Stimulated activated CD8-positive, alpha-beta memory T cell treated with anti-CD3 and anti-CD28 coated beads, Interleukin-7, amount 100 ng/mL, for 1 hour (primary cell): Measurements from ENCODE around the gene POLR3GL.

ENCODE experiments used
- DNase-seq, 2 donors: peaks; one replicate each; pipeline ENCODE4 v3.0.0-alpha.2; 2020; ENCODE audit warnings: low read depth in 2 of 2

Gene POLR3GL

DNA sequence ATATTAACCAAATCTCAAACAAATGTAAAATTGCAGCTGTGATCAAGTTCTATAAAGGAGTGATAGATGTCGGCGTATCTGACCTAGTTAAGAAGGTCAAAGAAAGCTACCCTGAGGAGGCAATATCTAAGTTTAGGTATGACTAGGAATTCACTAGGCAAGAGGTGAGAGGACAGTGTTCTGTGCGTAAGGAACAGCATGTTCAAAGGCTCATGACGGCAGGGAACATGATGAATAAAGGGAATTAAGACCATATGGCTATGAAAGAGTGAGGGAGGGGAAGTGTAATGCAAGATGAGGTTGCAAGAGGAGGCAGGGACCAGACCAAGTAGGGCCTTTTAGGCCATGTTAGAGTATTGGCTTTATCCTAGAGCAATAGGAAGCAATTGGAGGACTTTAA is 15.3 kb upstream of the POLR3GL start:
- DNase-seq: no peak

DNA sequence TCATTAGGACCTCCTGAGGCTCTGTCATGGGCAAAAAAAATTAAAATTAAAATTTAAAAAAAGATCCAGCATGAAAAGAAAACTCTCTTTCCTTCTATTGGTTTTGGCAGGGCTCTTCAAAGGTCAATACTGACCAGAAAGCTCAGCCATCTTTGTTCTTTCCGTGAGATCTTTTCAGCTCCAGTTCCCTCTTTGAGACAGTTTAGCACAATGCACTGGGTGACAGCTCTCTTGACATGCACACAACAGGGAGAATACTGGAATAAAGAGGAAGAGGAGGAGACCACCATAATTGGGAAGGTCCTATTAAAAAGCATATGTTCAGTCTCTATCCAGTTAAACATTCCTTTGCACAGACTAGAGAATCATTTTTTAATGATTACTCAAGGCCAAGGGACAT is 13.0 kb upstream of the POLR3GL start:
- no peak for DNase-seq

DNA sequence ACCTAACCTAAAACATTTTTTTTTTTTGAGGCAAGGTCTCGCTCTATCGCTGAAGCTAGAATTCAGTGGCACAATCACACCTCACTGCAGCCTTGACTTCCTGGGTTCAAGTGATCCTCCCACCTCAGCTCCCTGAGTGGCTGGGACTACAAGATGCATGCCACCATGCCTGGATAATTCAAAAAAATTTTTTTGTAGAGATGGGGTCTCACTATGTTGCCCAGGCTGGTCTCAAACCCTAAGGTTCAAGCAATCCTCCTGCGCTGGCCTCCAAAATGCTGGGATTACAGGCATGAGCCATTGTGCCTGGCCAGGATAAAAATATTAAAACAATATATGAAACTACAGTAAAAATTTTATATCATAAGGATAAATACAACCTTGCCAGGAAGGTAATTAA is 11.6 kb upstream of the POLR3GL start:
- no peak for DNase-seq

DNA sequence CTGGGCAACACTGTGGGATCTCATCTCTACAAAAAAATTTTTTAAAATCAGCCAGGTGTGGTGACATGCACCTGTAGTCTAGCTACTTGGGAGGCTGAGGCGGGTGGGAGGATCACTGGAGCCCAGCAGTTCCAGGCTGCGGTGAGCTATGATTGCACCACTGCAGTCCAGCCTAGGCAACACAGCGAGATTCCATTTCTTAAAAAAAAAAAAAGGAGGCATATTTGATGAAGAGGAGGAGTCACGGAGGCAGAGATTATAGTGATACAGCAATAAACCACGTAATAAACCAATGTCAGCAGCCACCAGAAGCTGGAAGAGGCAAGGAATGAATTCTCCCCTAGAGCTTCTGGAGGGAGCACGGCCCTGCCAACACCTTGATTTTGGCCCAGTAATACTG is 10.6 kb upstream of the POLR3GL start:
- no peak for DNase-seq

DNA sequence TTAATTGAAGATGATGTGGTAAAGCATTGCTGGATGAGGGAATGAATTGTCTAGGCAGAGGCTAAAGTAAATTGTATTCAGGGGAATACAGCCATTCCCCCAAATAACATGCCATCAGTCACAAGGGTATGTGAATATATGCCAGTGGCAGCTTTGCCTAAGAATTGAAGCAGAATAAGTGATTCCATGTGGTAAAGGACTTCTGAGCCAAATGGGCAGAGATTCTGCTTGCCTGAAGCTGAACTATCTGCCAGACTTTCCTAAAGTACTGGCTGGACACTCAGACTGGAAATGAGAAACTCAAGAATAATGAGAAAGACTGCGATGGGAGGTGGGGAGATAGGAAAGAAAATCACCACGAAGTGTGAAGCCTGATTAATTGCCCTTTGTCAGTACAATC is 9.1 kb upstream of the POLR3GL start:
- DNase-seq: no peak

DNA sequence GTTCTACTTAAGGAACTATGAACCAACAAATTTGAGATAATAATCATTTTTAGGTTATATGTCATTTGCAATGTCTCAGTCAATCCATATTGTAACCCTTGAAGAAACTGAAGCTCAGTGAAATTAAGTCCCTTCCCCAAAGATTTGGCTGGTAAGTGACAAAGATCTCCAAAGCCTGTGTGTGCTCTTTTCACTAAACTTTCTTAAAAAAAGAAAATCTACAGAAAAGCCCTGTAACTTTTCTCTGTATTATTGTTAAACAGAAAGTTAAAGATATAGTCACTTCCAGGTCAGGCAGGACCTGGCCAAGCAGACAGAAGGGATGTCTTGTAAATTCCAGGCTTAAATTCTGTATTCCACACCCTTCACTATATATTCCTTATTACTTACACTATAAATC is 8.1 kb upstream of the POLR3GL start:
- DNase-seq: no peak

DNA sequence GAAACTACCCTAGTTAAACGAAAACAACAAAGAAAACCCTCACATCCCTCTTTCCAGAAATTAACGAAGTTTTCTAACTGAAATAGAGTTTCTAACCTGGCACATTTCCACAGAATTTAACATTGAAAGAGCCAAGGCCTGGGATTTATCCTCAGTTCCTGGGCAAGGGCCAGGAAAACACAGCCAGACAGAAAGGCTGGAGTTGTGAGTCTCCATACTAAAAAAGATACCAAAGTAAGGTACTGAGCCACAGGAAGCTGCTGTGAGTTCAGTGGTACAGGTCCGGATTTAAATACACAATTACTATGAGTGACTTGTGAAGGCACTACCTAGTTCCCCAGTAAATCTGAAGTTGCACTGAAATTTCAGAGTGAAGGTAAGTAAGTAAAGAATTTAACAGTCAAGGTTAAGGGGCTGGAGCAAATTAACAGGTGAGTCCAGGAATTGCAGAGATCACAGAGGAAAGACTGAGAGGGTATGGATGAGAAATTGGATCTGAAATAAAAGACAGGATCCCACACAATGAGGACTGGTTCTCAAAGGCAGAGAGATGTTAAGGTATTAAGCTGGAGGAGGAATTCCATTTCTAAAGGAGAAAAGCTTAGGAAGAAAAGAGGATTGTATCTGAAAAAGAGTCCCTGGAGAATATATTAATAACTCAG is 7.6 kb upstream of the POLR3GL start:
- no peak for DNase-seq

DNA sequence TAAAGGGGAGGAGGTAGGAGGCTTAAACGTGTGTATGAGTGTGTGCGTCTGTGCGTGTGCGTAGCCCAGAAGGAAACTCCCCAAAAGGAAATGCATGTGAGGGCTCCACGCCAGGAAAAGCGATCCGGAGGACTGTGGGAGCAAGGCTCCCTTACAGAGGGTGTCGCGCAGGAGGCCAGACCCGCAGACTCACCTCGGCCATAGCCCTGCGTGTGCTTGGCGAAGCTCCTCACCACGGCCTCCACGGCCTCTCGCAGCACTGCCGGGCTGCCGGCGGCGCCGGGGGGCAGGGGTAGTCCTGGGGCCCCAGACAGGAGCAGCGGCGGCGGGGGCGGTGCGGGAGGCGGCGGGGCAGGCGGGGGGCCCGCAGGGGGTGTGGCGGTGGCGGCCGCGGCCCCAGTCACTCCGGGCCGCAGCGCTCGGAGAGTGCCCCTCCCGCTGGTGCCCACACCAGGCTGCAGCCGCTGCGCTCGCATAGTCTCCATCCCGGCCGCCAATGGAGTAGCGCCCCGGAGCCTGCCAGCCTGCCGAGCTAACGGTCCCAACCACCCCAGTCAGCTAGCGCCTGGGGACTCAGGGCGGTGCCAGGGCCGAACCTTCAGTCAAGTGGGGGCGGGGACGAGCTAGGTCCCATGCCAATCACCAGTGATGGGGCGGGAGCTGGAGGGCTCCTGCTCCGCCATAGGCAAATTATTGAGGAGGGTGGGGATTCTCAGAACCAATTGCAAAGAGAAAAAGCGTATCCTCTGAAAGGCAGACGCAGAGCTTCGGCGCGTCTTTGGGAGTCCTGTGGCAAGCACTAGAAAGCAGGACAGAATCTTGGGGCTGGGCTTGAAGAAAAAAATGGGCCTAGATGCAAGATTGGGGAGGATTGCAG is 6.8 kb upstream of the POLR3GL start, which contains the start of gene LIX1L:
TSS of gene LIX1L (minus strand) at position 575 of the 877 bp plus-strand sequence. CDS start at position 485, 90 bp downstream.
- DNase-seq: peak; percentile 85 to 87

DNA sequence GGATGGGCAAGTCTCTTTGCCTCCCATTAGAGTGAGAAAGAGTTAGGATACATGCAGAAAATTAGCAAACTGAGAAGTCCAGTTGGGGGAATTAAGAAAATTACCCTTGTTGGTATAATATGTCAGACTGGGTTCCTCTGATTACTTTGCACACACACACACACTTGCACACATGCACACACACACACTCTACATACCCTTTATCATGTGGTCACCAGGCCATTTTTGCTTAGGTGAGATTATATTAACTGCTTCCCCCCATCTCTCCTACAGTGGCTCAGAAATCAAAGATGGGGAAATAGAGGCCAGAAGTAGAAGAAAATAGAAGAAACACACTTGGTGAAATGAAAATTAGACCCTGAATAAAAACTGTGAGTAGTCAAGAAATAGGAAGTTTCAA is 5.8 kb upstream of the POLR3GL start:
- no peak for DNase-seq

DNA sequence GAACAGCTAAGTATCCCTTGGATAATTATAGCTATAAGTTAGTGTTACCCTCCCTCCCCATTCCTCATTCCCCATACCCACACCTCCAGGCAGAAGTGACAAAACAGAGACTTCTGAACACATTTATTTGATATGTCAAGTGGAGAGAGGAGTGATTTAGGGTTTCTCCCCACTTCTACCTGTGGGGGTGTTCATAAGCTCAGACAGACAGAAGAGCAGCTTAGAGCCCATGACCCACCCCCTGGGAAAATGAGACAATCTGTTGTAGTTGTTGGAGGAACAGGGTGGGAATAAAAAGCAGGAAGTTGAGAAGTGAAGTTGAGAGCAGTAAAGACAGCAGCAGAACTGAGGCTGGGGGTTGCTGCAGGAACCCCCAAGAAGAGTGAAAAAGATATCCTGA is 5.2 kb upstream of the POLR3GL start:
- no peak for DNase-seq

DNA sequence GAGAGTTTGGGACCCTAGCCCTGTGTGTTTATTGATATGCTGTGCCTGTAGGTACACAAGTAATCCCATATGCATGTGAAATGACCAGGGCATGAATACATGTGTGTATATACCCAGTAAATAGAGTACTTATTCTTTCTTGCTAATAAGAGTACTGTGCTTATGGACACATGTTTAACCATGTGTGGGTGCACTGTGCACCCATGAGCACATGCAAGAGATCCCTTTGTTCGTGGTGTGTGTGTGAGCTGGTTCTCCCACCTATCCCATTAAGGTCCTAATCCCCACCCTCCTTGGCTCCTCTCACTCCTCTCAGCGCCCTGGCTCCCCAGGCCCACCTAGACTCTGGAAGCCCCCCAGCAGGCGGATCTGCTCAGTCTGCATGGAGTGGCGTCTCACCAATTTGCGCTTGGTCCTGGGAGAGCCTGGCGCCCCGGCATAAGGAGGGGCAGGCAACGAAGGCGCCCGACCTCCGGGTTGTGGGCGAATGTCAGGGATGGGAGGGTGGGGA is 4.5 kb upstream of the POLR3GL start:
- no peak for DNase-seq

DNA sequence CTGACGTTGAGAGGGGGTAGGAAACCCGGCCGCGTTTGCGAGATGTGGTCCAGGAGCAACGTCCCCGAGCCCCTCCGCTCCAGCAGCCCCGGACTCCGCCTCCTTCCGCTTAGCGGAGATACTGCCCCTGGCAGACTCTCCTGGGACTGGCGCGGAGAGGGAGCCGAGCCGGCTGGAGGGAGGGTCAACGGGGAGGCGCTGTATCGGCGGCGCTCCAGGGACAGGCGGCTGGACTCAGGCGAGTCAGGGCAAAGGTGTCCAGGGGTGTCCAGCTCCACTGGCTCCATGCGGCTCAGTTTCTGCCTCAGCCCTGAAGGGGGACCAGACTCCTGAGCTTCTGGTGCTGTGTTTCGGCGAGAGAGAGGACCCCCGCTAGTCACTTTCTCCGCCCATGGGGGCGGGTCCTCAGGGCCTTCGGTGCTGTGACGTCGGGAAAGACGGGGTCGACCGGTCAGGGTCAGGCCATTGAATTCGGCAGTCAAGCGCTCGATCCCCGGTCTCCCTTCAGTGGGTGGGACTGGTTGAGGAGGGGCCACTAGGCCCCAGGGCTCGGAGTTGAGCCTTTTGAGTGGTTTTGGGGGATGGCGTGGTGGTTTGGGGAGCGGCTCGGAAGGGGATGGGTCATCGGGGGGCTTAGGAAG is 3.9 kb upstream of the POLR3GL start:
- DNase-seq: no peak

DNA sequence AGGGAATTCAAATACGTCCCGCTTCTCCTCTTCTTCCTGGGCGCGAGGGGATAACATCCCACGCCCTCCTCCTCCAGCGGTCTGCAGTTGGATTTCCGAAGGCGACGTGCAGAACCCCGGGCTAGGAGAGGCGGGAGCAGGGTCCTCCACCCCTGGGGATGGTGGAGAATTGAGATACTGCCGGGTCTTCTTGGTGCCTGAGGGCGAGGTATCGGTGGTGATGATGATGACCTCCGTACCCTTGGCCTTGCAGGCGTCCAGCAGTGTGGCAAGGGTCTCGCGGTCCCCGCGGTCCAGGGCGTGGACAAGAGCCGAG is 3.4 kb upstream of the POLR3GL start:
- no peak for DNase-seq

DNA sequence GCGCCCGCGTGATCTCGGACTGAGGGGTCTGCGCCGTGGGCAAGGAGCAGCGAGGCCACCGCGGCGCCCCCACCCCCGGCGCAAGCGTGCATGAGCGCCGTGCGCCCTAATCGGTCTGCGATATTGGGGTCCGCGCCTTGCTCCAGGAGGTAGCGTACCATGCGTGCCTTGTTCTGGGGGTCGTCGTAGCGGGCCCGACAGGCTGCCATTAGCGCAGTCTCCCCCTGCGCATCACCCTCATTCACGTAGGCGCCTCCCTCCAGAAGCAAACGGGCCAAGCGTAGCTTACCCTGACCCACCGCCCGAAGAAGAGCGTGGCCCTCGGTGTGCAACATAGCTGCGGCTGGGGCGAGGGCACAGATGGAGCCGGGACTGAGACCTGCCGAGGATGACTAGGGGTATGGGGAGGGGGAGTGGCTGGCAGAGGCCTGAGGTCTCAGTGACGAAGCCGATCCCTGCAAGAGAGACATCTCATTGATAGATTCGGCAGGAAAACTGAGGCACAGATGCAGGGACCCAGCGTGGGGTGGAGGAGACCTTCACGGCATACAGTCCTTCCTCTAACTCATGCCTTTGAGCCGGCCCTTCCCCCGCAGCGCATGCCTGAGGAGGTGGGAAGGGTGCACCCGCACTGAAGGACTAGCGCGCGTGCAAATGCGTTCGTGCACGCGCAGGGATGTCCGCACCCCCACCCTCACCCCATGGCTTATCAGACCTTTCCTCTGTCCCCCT is 2.9 kb upstream of the POLR3GL start:
- no peak for DNase-seq

DNA sequence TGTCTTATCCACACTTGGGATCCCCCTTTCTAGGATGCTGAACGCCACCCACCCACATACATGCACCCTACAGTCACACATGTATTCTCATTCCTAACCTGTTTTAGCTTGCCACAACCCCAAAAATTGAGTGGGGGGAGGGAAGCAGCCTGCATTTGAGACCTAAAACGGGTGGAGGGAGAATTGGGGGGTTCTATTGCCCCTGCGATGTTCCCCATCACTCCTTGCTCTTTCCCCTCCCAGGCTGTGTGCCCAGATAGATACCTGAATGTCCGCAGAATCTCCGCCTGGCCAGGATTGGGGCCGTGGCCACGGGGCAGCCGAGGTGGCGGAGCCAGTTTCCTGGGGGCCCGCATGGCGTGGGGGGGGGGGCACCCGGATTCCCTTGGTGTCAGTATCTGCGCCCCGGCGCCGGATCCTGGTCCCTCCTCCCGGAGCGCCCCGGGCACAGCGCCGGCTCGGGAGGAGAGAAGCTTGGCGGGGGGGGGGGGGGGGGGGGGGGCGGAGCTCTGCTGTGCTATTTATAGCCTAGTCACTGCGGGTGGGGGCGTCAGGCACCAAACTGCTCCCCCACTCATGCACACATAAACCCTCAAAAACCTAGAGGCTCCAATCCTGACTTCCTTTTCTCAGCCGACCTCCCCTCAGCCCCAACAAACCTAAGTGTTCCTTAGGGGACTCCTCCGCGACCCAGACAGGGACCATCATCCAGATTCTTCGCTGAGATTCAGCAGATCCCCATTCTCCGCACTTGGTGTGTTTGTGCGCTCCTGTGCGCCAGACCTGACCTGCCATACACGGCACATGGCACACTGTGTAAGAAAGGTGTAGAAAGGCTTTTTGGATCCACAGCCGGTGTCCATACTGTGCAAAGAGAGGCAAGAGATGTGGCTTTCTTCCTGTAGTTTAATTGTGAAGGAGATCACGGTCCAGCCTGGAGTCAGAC is 2.1 kb upstream of the POLR3GL start:
- DNase-seq: no peak

DNA sequence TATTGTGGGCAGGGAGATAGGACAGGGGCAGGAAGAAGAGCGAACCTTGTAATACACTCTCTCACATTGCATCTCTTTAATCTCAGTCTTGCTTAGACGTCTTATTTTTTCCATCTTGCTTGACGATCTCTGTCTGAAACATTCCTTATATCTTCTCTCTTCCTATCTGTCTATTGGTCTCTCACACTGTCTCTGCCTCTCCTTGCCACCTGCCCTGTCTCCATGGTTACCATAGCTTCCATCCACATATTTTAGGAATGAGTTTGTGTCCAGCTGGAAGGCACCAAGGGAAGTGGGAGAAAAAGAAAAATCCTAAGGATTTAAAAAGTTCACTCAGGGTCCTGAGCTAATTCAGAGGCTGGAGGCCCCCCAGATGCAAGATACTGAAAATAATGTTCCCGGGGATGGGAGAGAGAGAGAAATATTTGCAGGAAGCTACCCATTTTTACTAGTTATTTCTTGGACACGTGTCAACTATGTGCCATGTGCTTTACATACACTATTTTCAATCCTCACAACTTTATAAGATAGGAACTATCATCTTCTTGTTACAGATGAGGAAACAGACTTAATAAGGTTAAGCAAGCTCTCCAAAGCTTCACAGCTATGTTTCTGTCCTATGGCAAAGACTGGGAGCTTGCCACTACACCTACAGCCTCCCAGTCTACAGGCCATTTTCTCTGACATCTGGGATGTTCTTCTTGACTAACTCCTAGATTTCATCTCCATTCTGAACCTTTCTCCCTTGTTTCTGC is 1.0 kb upstream of the POLR3GL start:
- DNase-seq: no peak

DNA sequence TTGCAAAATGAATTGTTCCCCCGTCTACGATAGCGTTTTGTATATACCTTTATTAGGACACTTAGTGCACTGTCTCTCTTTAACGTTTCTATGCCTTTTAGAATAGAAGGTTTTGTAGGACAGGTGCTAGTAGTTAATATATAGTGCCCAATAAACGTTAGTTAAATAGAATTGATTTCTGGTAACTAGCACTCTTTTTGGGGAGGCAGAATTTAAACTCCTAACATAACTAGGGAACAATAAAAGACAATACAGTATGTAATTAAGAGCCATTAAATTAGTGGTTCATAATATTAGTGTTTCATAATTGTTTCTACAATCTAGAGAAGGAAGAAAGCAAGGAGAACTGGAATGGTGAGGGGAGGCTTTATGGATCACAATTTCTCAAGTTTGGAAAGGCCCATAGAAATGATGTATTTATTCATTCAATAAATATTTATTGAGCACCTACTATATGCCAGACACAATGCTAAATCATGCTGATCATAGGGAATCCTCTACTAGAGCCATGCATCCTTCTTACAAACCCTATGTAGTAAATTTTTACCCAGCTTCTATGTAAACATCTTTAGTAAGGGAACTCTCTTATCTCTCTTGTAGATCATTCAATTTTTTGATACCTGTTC is 742 bp downstream of the POLR3GL start:
- DNase-seq: no peak

DNA sequence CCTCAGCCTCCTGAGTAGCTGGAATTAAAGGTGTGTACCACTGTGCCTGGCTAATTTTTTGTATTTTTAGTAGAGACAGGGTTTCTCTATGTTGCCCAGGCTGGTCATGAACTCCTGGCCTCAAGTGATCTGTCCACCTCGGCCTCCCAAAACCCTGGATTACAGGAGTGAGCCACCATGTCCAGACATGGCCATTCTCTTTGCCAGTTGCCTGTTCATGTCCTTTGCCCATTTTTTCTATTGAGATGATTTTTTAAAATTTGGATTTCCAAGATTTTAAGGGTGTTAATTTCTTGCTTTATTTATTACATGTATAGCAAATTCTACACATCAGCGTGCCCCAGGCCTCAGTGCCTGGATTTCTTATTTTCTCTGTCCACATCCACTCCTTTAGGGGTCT is 2.8 kb downstream of the POLR3GL start:
- DNase-seq: no peak

DNA sequence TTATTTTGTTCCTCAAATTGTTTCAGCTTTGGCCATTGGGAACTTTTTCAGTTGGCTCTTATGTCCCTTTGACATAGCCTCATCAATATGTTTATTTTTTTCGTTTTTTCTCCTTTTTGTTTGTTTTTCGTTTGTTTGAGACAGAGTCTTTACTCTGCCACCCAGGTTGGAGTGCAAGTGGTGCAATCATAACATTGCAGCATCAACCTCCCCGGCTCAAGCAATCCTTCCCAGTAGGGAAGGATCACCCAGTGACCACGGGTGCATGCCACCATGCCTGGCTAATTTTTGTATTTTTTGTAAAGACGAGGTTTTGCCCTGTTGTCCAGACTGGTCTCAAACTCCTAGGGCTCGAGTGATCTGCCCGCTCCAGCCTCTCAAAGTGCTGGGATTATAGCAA is 8.1 kb downstream of the POLR3GL start:
- DNase-seq: no peak

DNA sequence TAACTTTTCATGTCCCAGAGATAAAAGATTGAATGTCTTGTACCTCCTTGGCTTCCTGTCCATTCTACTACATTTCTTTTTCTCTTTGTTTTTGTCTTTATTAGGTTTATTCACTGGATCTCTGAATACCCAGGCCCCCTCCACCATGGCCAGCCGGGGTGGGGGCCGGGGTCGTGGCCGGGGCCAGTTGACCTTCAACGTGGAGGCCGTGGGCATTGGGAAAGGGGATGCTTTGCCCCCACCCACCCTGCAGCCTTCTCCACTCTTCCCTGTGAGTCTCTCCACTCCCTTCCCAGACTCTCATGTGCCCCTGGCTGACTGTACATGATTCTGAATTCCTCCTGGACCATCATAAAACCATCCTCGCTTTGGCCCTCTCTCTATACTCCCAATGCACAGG is 10.2 kb downstream of the POLR3GL start:
- no peak for DNase-seq
